Smooth muscle cell (in vitro differentiated cells): Measurements from ENCODE around the gene GLCCI1. TPM values are rescaled to one million over a fixed set of nuclear protein-coding genes. Genes with fewer than 3 reads are reported as not detected.

Experiments
- DNase-seq: peaks from one replicate; lab custom pipeline; 2025; ENCODE audit not compliant: unreplicated experiment; lab: John Stamatoyannopoulos, UW
- H2AFZ ChIP-seq: fragments of 200-600 bp; sonication (generic); 2 replicates; pipeline ENCODE4 v1.6.0; 2016; ENCODE audit warnings: antibody characterized with exemption, low read depth, mild to moderate bottlenecking
- H3F3A ChIP-seq: fragments of 200-600 bp; sonication (generic); 2 replicates; pipeline ENCODE4 v1.6.0; 2017; ENCODE audit warnings: antibody characterized with exemption, low read depth
- H3K27ac ChIP-seq: fragments of 200-600 bp; sonication (generic); 2 replicates; pipeline ENCODE4 v1.5.1; 2016; ENCODE audit warnings: low read depth, mild to moderate bottlenecking
- H3K27me3 ChIP-seq: fragments of 200-600 bp; sonication (generic); 2 replicates; pipeline ENCODE4 v1.6.1; 2016; ENCODE audit warnings: low read depth, mild to moderate bottlenecking
- H3K36me3 ChIP-seq: fragments of 200-600 bp; sonication (generic); 2 replicates; pipeline ENCODE4 v1.5.1; 2016; ENCODE audit warnings: low read depth
- H3K4me1 ChIP-seq: fragments of 200-600 bp; sonication (generic); 2 replicates; pipeline ENCODE4 v1.5.1; 2016; ENCODE audit warnings: low read depth
- H3K4me2 ChIP-seq: fragments of 200-600 bp; sonication (generic); 2 replicates; pipeline ENCODE4 v1.6.0; 2016; ENCODE audit warnings: mild to moderate bottlenecking
- H3K4me3 ChIP-seq: fragments of 200-600 bp; sonication (generic); 2 replicates; pipeline ENCODE4 v1.5.1; 2016; ENCODE audit warnings: mild to moderate bottlenecking
- H3K79me2 ChIP-seq: fragments of 200-600 bp; sonication (generic); 2 replicates; pipeline ENCODE4 v1.6.0; 2016; ENCODE audit warnings: low read depth, mild to moderate bottlenecking
- H3K9ac ChIP-seq: fragments of 200-600 bp; sonication (generic); 2 replicates; pipeline ENCODE4 v1.6.0; 2016; ENCODE audit warnings: low read depth
- H3K9me3 ChIP-seq: fragments of 200-600 bp; sonication (generic); replicated peaks from 2 replicates; pipeline ENCODE4 v1.5.1; 2016; ENCODE audit warnings: low read depth
- H4K20me1 ChIP-seq: fragments of 200-600 bp; sonication (generic); 2 replicates; pipeline ENCODE4 v1.6.0; 2016; ENCODE audit warnings: low read depth
- CTCF ChIP-seq: fragments of 200-600 bp; sonication (generic); IDR thresholded peaks from 2 replicates; pipeline ENCODE4 v1.5.1; 2017; ENCODE audit warnings: borderline replicate concordance, mild to moderate bottlenecking, antibody characterized with exemption; ENCODE audit not compliant: insufficient read depth, poor library complexity, severe bottlenecking
- WGBS: methylation state at CpG from one replicate; pipeline ENCODE4 v1.1.7; 2016; ENCODE audit warnings: low lambda C conversion rate; 5-methylcytosine and 5-hydroxymethylcytosine counted together
- polyA plus RNA-seq: library from polyadenylated mRNA; unstranded; fragments of >200 nt; fragmentation: Nextera tagmentation; extraction: Ambion mirVana; gene quantifications from 2 replicates; pipeline ENCODE4 v1.2.1, GENCODE V29; 2016
- total RNA-seq: library from RNA; depleted of rRNA; stranded (reverse); fragments of >200 nt; gene quantifications from 2 replicates; pipeline ENCODE4 v1.2.3, GENCODE V29; 2014

GLCCI1 gene
- total and polyA plus RNA-seq, 2 experiments from 2014 or later: 39.0 to 69.9 TPM

DNA sequence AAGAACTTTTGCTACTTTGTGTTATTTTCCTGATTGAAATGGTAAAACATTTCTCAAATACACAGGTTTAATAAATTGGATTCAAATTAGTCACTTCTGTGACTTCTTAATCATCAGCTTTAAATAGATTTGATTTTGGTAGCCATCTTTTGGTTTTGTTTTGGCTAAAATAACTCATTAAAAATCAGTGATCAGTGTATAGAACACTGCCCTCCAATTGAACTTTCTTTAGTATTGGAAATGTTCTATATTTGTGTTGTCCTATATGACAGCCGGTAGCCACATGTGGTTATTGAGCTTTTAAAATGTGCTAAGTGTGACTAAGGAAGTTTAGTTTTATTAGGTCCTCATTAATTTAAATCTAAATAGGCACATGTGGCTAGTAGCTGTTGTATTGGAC, 50.4 kb downstream of the GLCCI1 start:
- WGBS: 94% methylated on average over 1 of the region's 1 CpG
- H3K27me3 ChIP-seq: no peaks in the 10 kb centered on the region
- no peak for TF ChIP-seq CTCF
- H3K9ac ChIP-seq: no peak overlapping the region
- no peaks in the 10 kb centered on the region for H3K4me1 ChIP-seq
- H3K4me2 ChIP-seq: no peak overlapping the region
- peaks cover 8% of the 10 kb centered on the region for H4K20me1 ChIP-seq
- no peaks in the 10 kb centered on the region for H3F3A ChIP-seq
- H3K4me3 ChIP-seq: no peak overlapping the region
- peaks cover 17% of the 10 kb centered on the region for H3K36me3 ChIP-seq
- DNase-seq: no peak
- H3K27ac ChIP-seq: peak overlapping the region; percentile 7
- peaks cover 18% of the 10 kb centered on the region for H3K79me2 ChIP-seq
- no peak overlapping the region for H2AFZ ChIP-seq
- no peaks in the 10 kb centered on the region for H3K9me3 ChIP-seq

GRCh38 chr7:8022628-8023027, 54.0 kb downstream of the GLCCI1 start:
- Histone ChIP-seq H2AFZ (no peak overlapping the region), H3F3A (no peaks in the 10 kb centered on the region), H4K20me1 (peaks cover 8% of the 10 kb centered on the region), H3K4me2 (no peak overlapping the region), H3K79me2 (peaks cover 10% of the 10 kb centered on the region), H3K27me3 (no peaks in the 10 kb centered on the region), H3K4me3 (no peak overlapping the region), H3K9ac (no peak overlapping the region), H3K4me1 (no peaks in the 10 kb centered on the region), H3K27ac (no peak overlapping the region), H3K36me3 (peaks cover 48% of the 10 kb centered on the region), H3K9me3 (peaks cover 19% of the 10 kb centered on the region)
- 56% methylated on average over 1 of the region's 1 CpG for WGBS
- no peak for DNase-seq
- TF ChIP-seq CTCF: no peak

GRCh38 chr7:8035192-8035591, 66.6 kb downstream of the GLCCI1 start:
- no peak for TF ChIP-seq CTCF
- Histone ChIP-seq H3K4me3 (no peak overlapping the region), H3K9me3 (peaks cover 4% of the 10 kb centered on the region), H3K79me2 (no peaks in the 10 kb centered on the region), H3K27me3 (no peaks in the 10 kb centered on the region), H3K9ac (no peak overlapping the region), H3K27ac (no peak overlapping the region), H4K20me1 (no peaks in the 10 kb centered on the region), H2AFZ (no peak overlapping the region), H3F3A (peaks cover 13% of the 10 kb centered on the region), H3K4me1 (no peaks in the 10 kb centered on the region), H3K36me3 (peaks cover 37% of the 10 kb centered on the region), H3K4me2 (no peak overlapping the region)
- 100% methylated on average over 4 of the region's 4 CpGs for WGBS
- DNase-seq: no peak
